K562 (cell line): ENCODE results near the gene SSBP1. TPM values are rescaled to one million over a fixed set of nuclear protein-coding genes. Genes with fewer than 3 reads are reported as not detected.

Experiments
- ATAC-seq: fragments of 200-7000 bp; cut with Tn5 transposase; 3 replicates; pipeline ENCODE4 v1.9.1; 2020; ENCODE audit warnings: moderate library complexity
- BruUV-seq: library from RNA; stranded (reverse); fragments of 400-500 nt; replicated peaks from 2 replicates; lab custom pipeline; 2021; lab: Mats Ljungman, UMichigan
- CTCF ChIA-PET: fragments of 300-600 bp; formaldehyde crosslinking; extraction: SDS; loops from one replicate; lab custom pipeline; 2021; ENCODE audit warnings: low intra/inter-chr PET ratio; lab: Yijun Ruan, JAX
- POLR2A ChIA-PET: fragments of 300-600, 350-650 bp; sonication (Branson Sonifier 250); formaldehyde crosslinking; extraction: SDS; loops from one replicate; lab custom pipeline; 2021; ENCODE audit warnings: antibody characterized with exemption, inconsistent platforms; lab: Yijun Ruan, JAX
- DNase-seq, 4 experiments: peaks; one replicate each; pipeline versions ENCODE4 v3.0.0 to v3.0.0-alpha.2; 2011 to 2018; ENCODE audit warnings: low spot score in 3 of 4, mixed read lengths in 3 of 4; ENCODE audit errors: extremely low read depth in 1 of 4
- FAIRE-seq: peaks from 2 replicates; lab custom pipeline; 2011; peaks lifted over from hg19 to GRCh38; lab: Jason Lieb, UNC
- H2AFZ ChIP-seq: 2 replicates; pipeline ENCODE4 v1.6.0; 2011; ENCODE audit warnings: low read depth, low read length, control low read depth, inconsistent platforms
- H3K27ac ChIP-seq: fragments of 200-600 bp; 3 replicates; pipeline ENCODE4 v1.8.0; 2011; ENCODE audit warnings: low read depth, mild to moderate bottlenecking, control low read depth, inconsistent platforms, low read length, moderate library complexity, mixed read lengths; ENCODE audit errors: extremely low read depth
- H3K27me3 ChIP-seq, 2 experiments: fragments of 300-600 bp in 1 of 2; 2 replicates in 1 of 2; 3 replicates in 1 of 2; pipeline versions ENCODE4 v1.6.0 to v1.8.0; 2011; ENCODE audit warnings: inconsistent platforms in 2 of 2, low read length in 2 of 2, mild to moderate bottlenecking in 1 of 2, mixed read lengths in 1 of 2, moderate library complexity in 1 of 2; ENCODE audit not compliant: control insufficient read depth in 2 of 2, insufficient read depth in 2 of 2
- H3K36me3 ChIP-seq: fragments of 300-600 bp; 3 replicates; pipeline ENCODE4 v1.8.0; 2011; ENCODE audit warnings: mild to moderate bottlenecking, low read length, inconsistent platforms; ENCODE audit not compliant: control insufficient read depth, insufficient read depth
- H3K4me1 ChIP-seq, 2 experiments: fragments of 200-600 bp in 1 of 2; replicated peaks in 1 of 2; 2 replicates in 1 of 2; 3 replicates in 1 of 2; pipeline versions ENCODE4 v1.5.1 to v1.8.0; 2011; ENCODE audit warnings: inconsistent platforms in 2 of 2, low read length in 2 of 2, mild to moderate bottlenecking in 1 of 2, mixed read lengths in 1 of 2, moderate library complexity in 1 of 2; ENCODE audit not compliant: control insufficient read depth in 2 of 2, insufficient read depth in 2 of 2
- H3K4me2 ChIP-seq: 2 replicates; pipeline ENCODE4 v1.6.1; 2011; ENCODE audit warnings: low read length, control low read depth, inconsistent platforms, mixed read lengths; ENCODE audit not compliant: insufficient read depth
- H3K4me3 ChIP-seq: fragments of 200-600 bp; sonication (generic), shearing (Covaris generic); 2 replicates; pipeline ENCODE4 v1.5.1; 2016; ENCODE audit warnings: control low read depth, inconsistent platforms
- H3K79me2 ChIP-seq: fragments of 200-600 bp; 3 replicates; pipeline ENCODE4 v1.8.0; 2011; ENCODE audit warnings: low read length, inconsistent platforms; ENCODE audit not compliant: control insufficient read depth, insufficient read depth
- H3K9ac ChIP-seq, 2 experiments: 2 replicates each; pipeline versions ENCODE4 v1.6.0 to v1.6.1; 2011; ENCODE audit warnings: low read depth in 2 of 2, low read length in 2 of 2, control low read depth in 1 of 2, inconsistent platforms in 1 of 2, mild to moderate bottlenecking in 1 of 2, mixed read lengths in 1 of 2; ENCODE audit not compliant: insufficient read depth in 1 of 2
- H3K9me1 ChIP-seq: one replicate; pipeline ENCODE4 v1.6.0; 2011; ENCODE audit warnings: inconsistent platforms, mild to moderate bottlenecking, low read length, moderate library complexity; ENCODE audit not compliant: control insufficient read depth, insufficient read depth
- H3K9me3 ChIP-seq: replicated peaks from 2 replicates; pipeline ENCODE4 v1.5.1; 2011; ENCODE audit warnings: low read depth, low read length, inconsistent platforms; ENCODE audit not compliant: control insufficient read depth, insufficient read depth
- H4K20me1 ChIP-seq: replicated peaks from 2 replicates; pipeline ENCODE4 v1.6.1; 2011; ENCODE audit warnings: low read length, inconsistent platforms, mixed read lengths; ENCODE audit not compliant: control insufficient read depth, insufficient read depth
- CBX1 ChIP-seq: sonication (generic); IDR thresholded peaks from 2 replicates; pipeline ENCODE4 v1.6.1; 2016; ENCODE audit warnings: antibody characterized with exemption, low read depth, mild to moderate bottlenecking
- MECOM ChIP-seq: fragments of 250-450 bp; sonication (Bioruptor Pico); IDR thresholded peaks from 2 replicates; pipeline ENCODE4 v1.8.0; 2022; ENCODE audit warnings: inconsistent platforms
- PHB2 ChIP-seq: fragments of 450-650 bp; IDR thresholded peaks from 2 replicates; pipeline ENCODE4 v1.6.1; 2017; ENCODE audit warnings: low read depth
- SPI1 ChIP-seq: IDR thresholded peaks from 2 replicates; pipeline ENCODE4 v1.6.1; 2011; ENCODE audit warnings: low read depth, low read length, control low read depth, borderline replicate concordance
- XRCC5 ChIP-seq: fragments of 200-400 bp; formaldehyde crosslinking; IDR thresholded peaks from 2 replicates; pipeline ENCODE4 v1.6.1; 2017; ENCODE audit warnings: low read depth, mild to moderate bottlenecking, low read length
- ZNF165 ChIP-seq: fragments of 250-450 bp; sonication (Bioruptor Pico); IDR thresholded peaks from 2 replicates; pipeline ENCODE4 v1.4.0; 2020; ENCODE audit warnings: borderline replicate concordance
- ZNF436 ChIP-seq: fragments of 250-450, 450-650 bp; sonication (Bioruptor Pico); formaldehyde crosslinking; IDR thresholded peaks from 2 replicates; pipeline ENCODE4 v1.7.0; 2020; ENCODE audit warnings: mild to moderate bottlenecking
- WGBS: fragments of 100-300 bp; shearing (Covaris generic); methylation state at CpG from one replicate; pipeline ENCODE4 v1.1.6; 2016; ENCODE audit warnings: low coverage, mixed read lengths; ENCODE audit not compliant: insufficient coverage; ENCODE audit errors: missing lambda C conversion rate; 5-methylcytosine and 5-hydroxymethylcytosine counted together
- in situ Hi-C: fragments of 300-500 bp; cut with MboI; formaldehyde crosslinking; loops from 4 replicates; pipeline ENCODE4 v1.15.0; 2018; ENCODE audit warnings: inconsistent platforms, mixed read lengths
- intact Hi-C: fragments of 100-400 bp; cut with micrococcal nuclease; formaldehyde crosslinking; loops from 2 replicates; pipeline ENCODE4 v1.14.2; 2022
- polyA plus RNA-seq, 8 experiments: library from polyadenylated mRNA; depleted of rRNA in 4 of 8; stranded (reverse) in 5 of 8; unstranded in 3 of 8; fragments of >200 nt; fragmentation: Nextera tagmentation in 2 of 8; fragmentation: Illumina TruSeq in 1 of 8; extraction: Ambion mirVana in 2 of 8; extraction: Trizol in 1 of 8; gene quantifications; 2 replicates each; pipeline versions ENCODE4 v1.2.1 to v1.2.3, GENCODE V29; 2011 to 2014; ENCODE audit warnings: inconsistent platforms in 1 of 8, missing spikeins in 1 of 8
- total RNA-seq, 7 experiments: library from RNA; depleted of rRNA in 6 of 7; stranded (reverse); fragments of >200 nt in 6 of 7; fragmentation: Illumina TruSeq in 2 of 7; extraction: Trizol in 2 of 7; gene quantifications; 2 replicates each; pipeline versions ENCODE4 v1.2.1 to v1.2.3, GENCODE V29; 2011 to 2021; ENCODE audit warnings: low replicate concordance in 1 of 7
- TF ChIP-seq, protein P1 (sequence below): fragments of 250-450 bp; sonication (Bioruptor Pico); IDR thresholded peaks from 2 replicates; pipeline ENCODE4 v1.5.0; 2021; ENCODE audit warnings: mild to moderate bottlenecking, moderate library complexity
- TF ChIP-seq, protein P2 (sequence below): fragments of 450-650 bp; IDR thresholded peaks from 2 replicates; pipeline ENCODE4 v1.6.1; 2016; ENCODE audit warnings: missing biosample characterization, missing genetic modification characterization
- TF ChIP-seq, protein P3 (sequence below), 2 experiments: IDR thresholded peaks; 2 replicates each; pipeline ENCODE4 v1.6.1; 2011; ENCODE audit warnings: borderline replicate concordance in 1 of 2, control low read depth in 1 of 2, low read depth in 1 of 2, low read length in 1 of 2, mild to moderate bottlenecking in 1 of 2, mixed read lengths in 1 of 2, moderate library complexity in 1 of 2; ENCODE audit not compliant: insufficient read depth in 1 of 2, insufficient read length in 1 of 2, poor library complexity in 1 of 2, severe bottlenecking in 1 of 2; ENCODE audit errors: extremely low read depth in 1 of 2
- TF ChIP-seq, protein P4 (sequence below): sonication (generic); IDR thresholded peaks from 2 replicates; pipeline ENCODE4 v1.6.1; 2016
- TF ChIP-seq, protein P5 (sequence below): fragments of 450-650 bp; formaldehyde crosslinking; IDR thresholded peaks from 2 replicates; pipeline ENCODE4 v1.4.0; 2020; ENCODE audit warnings: mild to moderate bottlenecking, moderate library complexity

Gene SSBP1
- total and polyA plus RNA-seq, 9 of the 15 experiments (the other 6 are each of a cell fraction or from before 2014, with no cell fraction given): 404 to 1,996 (median 835) TPM

DNA sequence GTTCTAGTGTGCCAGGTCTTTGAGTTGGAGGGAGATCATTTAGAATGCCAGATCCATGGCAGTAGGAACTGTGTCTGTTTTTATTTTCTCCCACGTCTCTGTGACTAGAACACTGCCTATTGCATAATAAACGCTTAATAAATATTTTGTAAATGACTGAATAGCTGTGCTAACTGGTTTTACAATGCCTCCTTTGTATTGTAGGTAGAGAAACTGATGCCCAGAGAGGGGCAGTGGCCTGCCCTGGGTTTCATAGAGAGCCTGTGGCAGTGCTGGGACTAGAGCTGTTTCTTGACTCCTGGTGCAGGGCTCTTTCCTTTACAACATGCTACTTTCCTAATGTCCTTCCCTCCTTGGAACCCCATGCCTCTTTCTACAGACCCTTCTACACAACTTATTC, 54.4 kb downstream of the SSBP1 start:
- intact Hi-C loops: no loop called here
- FAIRE-seq (no peak), DNase-seq (no peak), ATAC-seq (no peak)
- Histone ChIP-seq H2AFZ (no peak overlapping the region), H3K9me3 (no peaks in the 10 kb centered on the region), H3K9ac (no peak overlapping the region), H3K4me3 (no peak overlapping the region), H3K27ac (no peak overlapping the region), H3K9me1 (no peaks in the 10 kb centered on the region), H4K20me1 (no peaks in the 10 kb centered on the region), H3K4me2 (no peak overlapping the region), H3K27me3 (no peaks in the 10 kb centered on the region), H3K4me1 (no peaks in the 10 kb centered on the region), H3K36me3 (peaks cover 25% of the 10 kb centered on the region; the same call in 1 of the 3 replicates), H3K79me2 (no peaks in the 10 kb centered on the region)
- POLR2A ChIA-PET: no interaction called here
- 83% methylated on average over 2 of the region's 2 CpGs for WGBS
- CTCF ChIA-PET: no interaction called here
- BruUV-seq: no TSS peak
- in situ Hi-C loops: no loop called here
- TF ChIP-seq ZNF165 (CRISPR knock-in tag): no peak
- no peak for TF ChIP-seq CBX1
- TF ChIP-seq, protein P1, sequence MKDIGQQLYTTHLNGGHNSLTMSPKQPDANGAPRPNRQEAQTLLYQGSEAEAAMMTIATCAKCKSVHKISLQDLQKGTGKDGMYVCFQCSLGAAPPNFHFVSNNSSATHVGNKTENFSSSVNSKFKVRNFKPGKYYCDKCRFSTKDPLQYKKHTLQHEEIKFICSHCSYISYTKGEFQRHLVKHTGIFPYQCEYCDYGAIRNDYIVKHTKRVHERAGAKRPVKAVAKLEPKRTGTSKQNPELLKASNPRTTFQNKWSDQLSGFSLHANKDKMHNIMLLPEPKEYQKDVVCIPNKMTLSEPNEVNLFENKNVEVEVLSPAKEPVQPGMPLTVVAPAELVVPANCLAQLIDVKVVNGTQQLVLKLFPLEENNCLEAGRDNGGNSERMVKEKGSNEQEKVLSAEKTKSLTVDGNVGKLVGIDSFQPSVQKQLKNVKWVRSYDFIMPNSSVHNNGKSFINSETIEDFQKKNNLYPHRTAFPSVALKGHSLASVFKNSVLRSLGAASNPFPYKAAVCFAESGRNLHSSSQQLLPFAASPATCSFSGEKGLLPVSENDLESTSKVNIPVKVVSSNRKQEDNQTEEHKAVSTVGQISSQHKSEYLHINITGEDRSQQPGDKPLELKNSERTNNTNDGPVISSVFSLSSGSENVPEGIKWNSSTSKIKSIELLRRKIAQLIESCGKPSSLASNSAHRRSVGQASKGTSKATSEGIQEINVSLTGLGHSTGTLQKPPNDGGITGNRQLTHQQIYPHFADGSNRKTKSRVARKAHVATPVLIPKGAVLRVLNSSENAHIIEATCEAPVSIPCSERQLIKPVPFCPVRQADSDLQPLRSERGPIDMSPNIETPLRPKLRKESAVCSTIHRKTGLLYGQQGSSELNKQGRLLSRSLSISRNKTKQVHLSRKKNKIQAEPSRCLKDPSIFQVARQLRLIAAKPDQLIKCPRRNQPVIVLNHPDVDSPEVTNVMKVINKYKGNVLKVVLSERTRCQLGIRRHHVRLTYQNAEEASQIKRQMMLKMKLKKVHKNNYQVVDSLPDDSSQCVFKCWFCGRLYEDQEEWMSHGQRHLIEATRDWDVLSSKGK (CRISPR knock-in tag): no peak
- TF ChIP-seq SPI1: no peak
- TF ChIP-seq, protein P2, sequence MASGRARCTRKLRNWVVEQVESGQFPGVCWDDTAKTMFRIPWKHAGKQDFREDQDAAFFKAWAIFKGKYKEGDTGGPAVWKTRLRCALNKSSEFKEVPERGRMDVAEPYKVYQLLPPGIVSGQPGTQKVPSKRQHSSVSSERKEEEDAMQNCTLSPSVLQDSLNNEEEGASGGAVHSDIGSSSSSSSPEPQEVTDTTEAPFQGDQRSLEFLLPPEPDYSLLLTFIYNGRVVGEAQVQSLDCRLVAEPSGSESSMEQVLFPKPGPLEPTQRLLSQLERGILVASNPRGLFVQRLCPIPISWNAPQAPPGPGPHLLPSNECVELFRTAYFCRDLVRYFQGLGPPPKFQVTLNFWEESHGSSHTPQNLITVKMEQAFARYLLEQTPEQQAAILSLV: no peak
- TF ChIP-seq, protein P3, sequence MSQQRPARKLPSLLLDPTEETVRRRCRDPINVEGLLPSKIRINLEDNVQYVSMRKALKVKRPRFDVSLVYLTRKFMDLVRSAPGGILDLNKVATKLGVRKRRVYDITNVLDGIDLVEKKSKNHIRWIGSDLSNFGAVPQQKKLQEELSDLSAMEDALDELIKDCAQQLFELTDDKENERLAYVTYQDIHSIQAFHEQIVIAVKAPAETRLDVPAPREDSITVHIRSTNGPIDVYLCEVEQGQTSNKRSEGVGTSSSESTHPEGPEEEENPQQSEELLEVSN (IDR thresholded peaks at IDR 0.05; ENCODE audit: borderline replicate concordance in 1 of 2, extremely low read depth in 1 of 2, insufficient read depth in 1 of 2, insufficient read length in 1 of 2, low read depth in 1 of 2, low read length in 1 of 2, poor library complexity in 1 of 2, severe bottlenecking in 1 of 2): no peak
- TF ChIP-seq MECOM: no peak
- TF ChIP-seq PHB2: no peak
- no peak for TF ChIP-seq ZNF436 (CRISPR knock-in tag)
- TF ChIP-seq, protein P4, sequence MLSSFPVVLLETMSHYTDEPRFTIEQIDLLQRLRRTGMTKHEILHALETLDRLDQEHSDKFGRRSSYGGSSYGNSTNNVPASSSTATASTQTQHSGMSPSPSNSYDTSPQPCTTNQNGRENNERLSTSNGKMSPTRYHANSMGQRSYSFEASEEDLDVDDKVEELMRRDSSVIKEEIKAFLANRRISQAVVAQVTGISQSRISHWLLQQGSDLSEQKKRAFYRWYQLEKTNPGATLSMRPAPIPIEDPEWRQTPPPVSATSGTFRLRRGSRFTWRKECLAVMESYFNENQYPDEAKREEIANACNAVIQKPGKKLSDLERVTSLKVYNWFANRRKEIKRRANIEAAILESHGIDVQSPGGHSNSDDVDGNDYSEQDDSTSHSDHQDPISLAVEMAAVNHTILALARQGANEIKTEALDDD: no peak
- TF ChIP-seq XRCC5: no peak
- TF ChIP-seq, protein P5, sequence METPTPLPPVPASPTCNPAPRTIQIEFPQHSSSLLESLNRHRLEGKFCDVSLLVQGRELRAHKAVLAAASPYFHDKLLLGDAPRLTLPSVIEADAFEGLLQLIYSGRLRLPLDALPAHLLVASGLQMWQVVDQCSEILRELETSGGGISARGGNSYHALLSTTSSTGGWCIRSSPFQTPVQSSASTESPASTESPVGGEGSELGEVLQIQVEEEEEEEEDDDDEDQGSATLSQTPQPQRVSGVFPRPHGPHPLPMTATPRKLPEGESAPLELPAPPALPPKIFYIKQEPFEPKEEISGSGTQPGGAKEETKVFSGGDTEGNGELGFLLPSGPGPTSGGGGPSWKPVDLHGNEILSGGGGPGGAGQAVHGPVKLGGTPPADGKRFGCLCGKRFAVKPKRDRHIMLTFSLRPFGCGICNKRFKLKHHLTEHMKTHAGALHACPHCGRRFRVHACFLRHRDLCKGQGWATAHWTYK (CRISPR knock-in tag): no peak
